HG02884 (cell line): ENCODE data around the gene ADAMTS2.
"Not testable (repeated sequence)": the region's sequence is repeated elsewhere in the genome, so short reads cannot be mapped to it uniquely, and the experiment has no call there.

Experiments
- ATAC-seq: cut with Tn5 transposase; IDR thresholded peaks from one replicate; pipeline ENCODE4 v1.9.1; 2021; ENCODE audit warnings: mild to moderate bottlenecking, moderate library complexity; ENCODE audit not compliant: unreplicated experiment

Gene ADAMTS2

DNA sequence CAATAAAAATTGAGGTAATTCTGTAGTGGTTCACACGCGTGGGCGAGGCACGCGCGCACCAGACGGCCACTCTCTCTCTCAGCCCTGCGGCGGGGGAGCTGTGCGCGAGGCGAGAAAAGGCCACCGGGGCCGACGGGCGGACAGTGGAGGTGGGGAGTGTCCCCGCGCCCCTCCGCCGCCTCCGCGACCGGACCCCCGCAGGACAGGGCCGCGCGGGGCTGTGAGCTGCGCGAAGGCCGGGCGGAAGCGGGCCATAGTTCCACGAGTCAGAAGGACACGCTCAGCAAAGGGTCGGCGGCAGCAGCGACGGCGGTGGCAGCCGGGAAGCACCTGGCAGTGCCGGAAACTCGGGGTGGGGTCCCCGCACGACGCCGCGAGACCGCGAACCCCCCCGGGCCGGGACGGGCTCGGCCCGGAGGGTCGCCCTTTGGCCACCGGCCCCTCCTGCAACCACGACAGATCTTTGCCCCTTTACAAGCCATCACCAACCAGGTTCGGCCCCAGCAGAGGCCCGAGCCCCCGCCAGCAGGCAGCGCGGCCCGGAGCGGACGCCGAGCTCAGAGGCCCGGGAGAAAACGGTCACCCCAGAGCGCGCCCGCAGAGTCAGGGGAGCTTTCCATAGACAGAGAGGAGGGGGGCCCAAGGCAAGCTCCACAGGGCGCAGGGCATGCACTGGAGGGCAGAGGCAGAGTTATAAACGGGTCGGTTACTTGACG lies 224.2 kb downstream of the ADAMTS2 start:
- ATAC-seq, result no peak

DNA sequence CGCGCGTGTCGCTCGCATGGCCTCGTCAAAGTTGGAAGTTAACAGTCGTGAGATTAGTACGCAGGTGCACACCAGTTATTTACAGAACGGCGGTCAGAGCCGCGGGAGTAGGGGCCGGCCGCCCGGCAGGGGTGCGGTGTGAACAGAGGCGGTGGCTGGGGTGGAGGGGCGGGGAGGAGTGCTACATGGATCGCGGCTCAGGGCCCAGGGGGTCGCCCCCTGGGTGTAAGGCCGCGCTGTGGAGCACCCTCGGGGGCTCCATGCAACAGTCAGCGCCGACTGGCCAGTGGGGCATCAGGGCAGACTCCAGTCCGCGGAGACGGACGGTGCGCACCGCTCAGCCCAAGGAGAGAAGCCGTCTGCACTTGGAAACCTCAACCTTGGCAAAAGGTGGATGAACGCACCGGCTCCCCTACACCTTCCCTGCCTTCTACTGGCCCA lies 224.8 kb downstream of the ADAMTS2 start:
- no peak for ATAC-seq

DNA sequence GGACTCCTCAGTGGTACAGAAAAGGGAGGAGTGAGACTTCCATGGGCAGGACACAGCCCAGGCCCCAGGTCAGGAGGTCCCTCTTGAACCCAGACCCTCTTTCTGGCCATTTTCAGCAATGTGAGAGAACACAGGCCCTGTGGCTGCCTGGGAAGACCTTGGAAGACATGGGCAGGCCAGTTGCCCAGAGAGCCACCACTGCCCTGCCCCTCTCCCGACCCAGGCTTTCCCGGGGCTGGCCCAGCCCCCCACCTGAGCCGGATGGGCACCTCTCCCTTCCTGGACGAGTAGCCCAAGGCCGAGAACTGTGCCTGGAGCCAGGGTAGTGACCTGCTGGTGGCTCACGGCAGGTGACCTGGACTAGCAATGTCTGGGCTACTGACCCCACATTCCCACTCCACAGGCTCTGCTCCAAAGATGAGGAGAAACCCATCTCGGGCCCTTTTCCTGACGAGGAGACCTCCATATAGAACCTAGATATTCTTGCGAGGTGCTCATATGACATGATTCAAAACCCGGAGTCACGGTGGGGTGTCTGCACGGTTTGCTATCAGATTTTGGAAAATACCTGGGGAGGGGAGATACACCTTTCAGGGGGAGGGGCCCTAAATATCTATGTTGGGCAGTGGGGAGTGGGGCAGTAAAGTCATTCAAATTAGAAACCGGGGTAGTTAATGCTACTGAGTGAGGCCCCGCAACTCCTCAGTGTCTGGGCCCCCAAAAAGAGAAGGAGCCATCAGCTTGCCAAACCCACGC lies 225.7 kb downstream of the ADAMTS2 start:
- no peak for ATAC-seq

DNA sequence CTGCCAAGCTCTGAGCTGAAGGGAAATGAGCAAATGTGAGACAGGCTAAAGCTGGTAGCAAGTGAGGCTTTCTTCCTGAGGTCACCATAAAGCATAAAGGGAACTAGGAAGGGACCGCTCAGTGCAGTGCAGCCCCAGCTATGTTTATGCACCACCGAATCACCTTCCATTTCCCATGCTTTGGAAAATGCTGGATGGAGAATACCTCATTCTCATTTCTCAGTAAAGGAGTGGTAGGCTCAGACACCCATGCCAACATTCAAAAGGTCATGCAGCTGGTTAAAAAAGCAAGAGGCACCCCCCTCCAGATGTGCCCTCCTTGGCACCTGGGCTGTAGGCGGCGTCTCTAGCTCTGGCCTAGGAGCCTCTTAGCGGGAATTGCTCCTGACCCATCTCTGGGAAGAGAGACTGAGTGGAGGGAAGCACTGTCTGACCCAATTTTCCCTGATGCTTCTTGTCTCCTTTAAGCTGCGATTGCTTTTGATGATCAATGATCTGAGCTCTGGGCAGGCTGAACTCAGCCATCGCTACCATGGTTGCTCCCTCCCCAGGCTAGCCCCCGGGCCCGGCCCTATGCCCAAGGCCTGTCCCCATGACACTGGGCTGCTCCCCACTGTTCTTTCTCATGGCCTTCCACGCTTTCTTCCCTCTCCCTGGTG lies 226.4 kb downstream of the ADAMTS2 start:
- no peak for ATAC-seq

DNA sequence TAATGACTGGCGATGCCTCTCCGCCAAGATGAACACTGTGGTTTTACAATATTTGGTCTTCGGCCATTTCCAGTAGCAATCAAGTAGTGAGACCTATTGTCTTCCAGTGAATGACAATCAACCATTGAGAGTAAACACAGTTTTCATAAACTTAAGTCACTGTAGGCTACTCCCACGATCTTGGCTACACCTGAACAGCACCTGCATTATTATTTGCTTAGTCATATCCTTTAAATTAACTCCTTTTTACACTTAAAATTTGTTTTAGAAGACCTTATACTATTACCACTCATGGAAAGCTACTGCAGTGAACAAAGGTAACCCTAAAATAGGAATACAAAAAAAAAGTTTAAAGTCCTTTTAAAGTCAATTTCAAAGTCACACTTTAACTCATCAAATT lies 226.9 kb downstream of the ADAMTS2 start:
- ATAC-seq, result no peak

DNA sequence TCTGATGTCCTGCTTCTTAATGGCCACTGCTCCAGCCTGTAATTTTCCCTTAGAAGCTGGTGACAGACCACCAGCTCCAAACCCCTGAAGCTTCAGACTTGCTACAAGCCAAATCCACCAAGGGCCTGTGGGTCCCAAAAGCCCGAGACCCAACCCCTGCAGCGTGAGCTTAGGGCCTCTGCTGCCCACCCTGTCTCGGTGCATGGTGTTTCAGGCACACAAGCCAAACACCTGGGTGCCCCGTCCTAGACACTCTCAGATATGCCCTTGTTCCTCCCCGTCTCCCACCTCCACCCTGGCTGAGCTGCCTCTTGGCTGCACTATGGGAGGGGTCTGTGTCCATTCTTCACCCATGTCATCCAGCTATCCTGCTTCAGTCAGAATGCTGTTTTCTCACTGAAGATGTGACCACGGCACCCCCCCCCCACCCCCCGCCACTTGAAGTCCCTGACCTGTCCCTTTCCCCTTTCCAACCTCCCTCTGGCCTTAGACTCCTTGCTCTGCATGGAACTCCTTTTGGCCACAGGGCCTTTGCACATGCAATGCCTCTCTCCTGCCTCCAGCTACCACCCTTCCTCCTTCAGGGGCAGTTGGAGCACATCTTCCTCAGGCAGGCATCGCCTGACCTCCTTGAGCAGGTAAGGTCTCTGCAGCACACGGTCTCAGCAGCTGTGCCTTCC lies 229.3 kb downstream of the ADAMTS2 start:
- ATAC-seq, result no peak

DNA sequence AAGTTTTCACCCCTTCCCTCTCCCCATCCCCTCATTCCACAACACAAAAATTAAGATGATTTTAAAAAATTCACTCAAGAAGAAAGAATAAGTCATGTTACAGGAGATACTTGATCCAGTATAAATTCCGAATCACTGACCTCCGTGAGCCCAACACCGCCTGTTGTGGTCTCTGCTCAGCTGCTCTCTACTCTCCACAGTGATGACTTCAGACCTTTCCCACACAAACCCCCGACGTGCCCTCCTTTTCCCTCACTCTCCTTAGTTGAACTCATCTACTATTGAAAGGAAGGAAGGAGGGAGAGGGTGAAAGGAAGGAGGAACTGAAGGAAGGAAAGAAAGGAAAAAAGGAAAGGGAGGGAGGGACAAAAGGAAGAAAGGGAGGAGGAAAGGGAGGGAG lies 230.0 kb downstream of the ADAMTS2 start:
- no peak for ATAC-seq

DNA sequence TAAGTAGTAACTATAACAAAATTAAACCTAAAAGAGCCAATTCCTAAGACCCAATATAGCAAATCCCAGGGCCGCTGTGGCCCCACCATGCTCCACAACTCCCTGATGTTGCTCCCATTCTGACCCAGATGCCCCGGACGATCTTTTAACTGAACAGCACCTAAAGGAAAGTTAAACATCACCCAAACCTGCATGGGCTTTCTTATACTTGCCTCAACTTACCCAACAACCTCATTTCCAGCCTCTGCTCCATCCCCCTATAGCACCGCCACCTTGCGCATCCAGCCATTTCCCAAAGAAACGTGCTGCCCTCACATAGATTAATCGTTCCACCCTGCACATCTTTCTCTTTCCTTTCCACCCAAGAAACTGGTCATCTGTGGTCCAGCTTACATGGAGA lies 230.5 kb downstream of the ADAMTS2 start:
- no peak for ATAC-seq

DNA sequence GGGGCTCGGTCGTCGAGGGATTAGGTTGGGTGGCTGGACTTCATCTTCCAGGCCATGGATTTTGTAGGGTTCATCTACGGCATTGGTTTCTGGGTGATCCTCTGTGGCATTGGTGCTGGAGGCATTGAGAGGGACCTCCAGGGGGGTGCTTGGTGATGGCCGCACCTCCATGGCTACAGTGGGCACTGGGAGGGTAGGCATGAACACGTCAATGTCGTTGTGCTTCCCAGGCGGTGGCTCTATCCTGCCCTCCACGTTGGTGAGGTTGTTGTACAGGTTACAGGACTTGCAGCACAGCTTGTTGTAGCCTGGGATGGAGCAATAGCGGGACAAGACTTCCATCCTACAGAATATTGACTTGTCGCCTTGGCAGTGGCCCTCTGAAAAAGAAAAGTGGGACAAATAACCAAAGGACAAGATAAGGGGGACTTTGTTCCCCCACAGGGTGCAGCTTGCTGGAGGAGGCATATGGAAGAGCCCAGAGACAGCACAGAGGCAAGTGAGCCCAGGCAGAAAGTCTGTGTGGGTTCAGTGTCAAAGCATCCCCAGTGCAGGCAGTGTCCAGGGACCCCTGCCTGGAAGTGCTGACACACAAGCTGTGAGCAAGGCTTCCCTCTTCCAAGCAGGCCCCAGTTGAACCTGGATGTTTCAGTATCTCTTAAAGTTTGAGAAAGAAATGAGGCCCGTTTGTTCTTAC lies 231.2 kb downstream of the ADAMTS2 start:
- no peak for ATAC-seq

DNA sequence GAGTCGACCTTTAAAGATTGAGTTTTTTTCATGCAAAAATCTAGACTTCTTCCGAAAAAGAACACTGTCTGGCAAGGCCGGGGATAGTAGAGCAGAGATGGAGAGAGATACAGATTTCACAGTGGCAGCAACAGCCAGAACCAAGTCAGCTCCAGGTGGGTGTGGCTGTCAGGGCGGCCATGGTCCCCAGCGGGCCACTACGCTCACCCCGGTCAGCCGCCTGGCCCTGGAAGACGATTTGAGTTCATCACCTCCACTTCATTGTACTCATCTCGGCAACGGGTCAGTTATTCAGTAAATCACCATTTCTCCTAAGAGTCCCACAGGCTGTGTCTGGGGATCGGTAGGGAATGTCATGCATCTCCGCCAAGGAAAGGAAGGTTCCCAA lies 232.1 kb downstream of the ADAMTS2 start:
- ATAC-seq, result no peak

DNA sequence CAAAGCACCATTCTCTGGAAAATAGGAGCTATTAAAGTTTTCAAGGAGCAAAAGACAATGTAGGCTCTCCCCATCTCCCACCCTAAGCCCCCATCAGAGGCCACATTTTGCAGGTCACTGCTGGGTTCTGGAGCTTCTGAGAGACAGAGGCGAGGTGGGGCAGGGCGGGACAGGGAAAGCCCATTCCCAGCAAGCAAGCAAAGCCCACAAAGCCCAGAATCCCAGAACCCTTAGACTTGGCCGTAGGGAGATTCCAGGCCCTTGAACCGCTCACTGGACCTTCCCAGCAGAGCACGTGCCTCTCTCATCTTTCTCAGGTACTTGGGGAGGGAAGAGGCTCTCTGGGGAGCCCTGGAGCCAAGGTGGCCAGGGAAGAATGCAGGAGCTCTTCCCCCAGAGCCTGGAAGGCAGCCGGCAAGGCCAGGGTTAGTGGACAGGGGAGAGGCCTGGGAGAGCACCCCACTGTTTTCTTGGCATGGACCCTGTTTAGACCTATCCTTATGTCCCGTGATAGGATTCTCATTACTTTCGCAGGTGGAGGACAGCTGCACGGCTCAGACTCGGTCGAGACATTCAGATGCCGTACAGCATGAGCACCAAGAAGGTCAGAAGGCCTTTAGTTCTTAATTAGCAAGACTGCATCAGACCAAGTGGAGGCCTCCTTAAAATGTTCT lies 232.7 kb downstream of the ADAMTS2 start:
- ATAC-seq, result no peak

DNA sequence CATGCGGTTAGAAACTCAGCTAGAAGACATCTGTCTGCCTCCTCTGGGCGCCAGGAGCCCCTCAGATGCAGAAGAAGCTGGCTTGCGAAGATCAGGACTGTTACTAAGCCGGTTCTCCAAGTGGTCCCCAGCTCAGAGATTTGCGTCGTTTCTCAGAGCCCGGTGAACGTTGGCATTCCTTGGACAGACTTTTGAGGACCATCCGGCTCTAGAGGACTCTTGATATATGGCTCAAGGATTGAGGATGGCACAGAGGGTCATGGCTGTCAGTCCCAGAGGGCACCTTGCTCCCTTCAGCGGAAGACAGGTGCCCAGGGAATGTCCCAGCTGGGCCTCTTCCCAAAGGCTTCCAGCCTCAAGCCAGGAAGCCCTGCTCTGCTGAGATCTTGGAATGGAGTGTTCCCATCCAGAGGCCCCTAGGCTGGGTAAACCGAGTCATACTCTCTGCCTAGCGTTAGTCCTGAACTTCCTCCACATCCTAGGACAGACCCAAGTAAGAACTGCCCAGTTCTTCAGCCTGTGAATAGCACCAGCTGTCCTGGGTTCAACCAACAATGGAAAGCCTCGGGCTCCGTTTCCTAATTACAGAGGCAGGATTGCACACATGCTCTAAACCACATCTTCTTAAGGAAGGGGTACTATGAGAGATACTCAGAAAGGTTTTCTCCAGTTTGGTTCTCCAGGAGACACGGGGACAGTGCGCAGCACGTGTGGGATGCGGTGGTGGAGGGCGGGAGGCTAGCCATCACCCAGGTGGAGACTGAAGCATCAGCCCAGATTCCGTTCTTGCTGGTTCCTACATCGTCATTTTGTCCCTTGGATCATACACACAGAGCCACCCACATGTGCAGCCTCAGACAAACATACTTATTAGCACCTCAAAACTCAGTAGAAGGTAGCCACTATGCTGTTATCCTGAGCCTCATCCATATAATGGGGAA lies 233.7 kb downstream of the ADAMTS2 start:
- ATAC-seq, result no peak

DNA sequence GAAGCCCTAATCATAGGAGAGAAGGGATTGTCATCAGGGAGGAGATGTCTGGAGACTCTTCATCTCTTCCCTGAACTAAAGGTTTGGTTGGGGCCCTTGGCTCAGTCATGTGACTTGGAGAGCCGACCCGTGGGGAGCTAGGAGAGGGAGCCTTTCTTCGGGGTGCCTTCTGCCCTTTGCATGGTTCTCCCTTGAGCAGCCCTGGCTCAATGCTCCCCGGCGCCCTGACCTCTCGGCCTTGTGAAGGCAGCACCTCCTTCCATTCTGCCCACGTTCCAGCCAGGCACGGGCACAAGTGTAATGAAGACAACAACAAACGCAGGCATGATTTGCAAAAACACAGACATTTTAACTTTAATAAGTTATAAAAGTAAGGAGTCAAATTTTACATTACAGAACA lies 234.7 kb downstream of the ADAMTS2 start:
- ATAC-seq, result no peak

DNA sequence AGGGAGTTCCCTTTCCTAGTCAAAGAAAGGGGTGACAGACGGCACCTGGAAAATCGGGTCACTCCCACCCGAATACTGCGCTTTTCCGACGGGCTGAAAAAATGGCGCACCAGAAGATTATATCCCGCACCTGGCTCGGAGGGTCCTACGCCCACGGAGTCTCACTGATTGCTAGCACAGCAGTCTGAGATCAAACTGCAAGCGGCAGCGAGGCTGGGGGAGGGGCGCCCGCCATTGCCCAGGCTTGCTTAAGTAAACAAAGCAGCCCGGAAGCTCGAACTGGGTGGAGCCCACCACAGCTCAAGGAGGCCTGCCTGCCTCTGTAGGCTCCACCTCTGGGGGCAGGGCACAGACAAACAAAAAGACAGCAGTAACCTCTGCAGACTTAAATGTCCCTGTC lies 244.0 kb downstream of the ADAMTS2 start:
- not testable (repeated sequence) for ATAC-seq

DNA sequence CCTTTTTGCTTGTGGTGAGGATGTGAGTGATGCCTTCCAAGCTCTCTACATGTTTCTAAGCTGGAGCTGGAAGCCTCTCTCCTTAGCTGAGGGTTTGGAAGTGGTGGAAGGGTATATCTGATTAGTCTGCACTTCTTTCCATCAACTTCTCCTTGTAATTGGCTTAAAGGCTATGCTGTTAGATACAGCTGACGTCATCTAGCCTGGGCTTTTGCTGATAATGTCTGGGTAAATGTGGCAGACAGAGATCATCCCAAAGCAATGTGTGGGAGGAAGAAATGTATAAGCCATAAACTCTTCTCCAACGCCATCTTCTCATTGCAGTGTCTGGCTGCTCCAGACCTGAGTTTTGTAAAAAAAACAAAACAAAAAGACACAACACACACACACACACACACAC lies 255.8 kb downstream of the ADAMTS2 start:
- ATAC-seq, result no peak

DNA sequence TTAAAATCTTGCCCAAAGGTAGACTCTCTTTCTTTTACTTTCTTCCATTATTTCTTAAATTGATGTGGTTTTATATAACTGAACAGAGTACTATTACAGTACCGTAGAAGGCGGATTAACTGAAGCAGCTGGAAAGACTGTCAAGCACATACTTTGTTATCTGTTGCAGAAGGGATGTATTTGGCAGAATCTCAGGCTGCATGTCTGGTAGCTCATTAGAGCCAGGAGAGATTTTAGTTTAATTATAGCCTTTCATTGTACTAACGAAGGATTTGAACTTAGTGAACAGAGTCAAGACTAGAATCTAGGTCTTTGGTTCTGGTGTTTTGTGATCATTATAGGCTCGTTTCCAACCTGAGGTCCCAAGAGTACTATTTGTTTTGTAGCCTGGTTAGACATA lies 264.5 kb downstream of the ADAMTS2 start:
- no peak for ATAC-seq

DNA sequence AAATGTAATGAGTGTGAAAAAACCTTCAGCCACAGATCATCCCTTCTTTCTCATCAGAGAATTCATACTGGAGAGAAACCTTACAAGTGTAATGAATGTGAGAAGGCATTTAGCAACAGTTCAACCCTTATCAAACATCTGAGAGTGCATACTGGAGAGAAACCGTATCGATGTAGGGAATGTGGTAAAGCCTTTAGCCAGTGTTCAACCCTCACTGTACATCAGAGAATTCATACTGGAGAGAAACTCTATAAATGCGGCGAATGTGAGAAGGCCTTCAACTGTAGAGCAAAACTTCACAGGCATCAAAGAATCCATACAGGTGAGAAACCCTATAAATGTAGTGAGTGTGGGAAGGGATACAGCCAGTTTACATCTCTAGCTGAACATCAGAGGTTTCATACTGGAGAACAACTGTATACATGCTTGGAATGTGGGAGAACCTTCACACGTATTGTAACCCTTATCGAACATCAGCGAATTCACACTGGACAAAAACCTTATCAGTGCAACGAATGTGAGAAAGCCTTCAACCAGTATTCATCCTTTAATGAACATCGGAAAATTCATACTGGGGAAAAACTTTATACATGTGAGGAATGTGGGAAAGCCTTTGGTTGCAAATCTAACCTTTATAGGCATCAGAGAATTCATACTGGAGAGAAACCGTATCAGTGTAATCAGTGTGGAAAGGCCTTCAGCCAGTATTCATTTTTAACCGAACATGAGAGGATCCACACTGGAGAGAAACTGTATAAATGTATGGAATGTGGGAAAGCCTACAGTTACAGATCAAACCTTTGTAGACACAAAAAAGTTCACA lies 265.9 kb downstream of the ADAMTS2 start:
- no peak for ATAC-seq

DNA sequence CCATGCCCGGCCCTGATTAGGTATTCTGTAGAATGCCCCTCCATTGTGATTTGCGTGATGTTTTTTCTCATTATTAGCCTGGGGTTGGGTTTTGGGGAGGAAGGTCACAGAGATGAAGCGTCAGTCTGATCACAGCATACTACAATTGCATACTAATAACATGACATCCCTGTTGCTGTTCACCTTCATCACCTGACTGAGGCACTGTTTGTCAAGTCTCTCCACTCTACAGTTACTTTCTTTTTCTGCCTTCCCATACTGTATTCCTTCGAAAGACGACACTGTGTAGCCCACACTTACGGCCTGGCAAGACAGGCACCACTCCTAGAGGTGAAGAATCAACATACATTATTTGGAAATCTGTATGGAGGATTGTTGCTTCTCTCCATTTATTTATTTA lies 279.6 kb downstream of the ADAMTS2 start:
- no peak for ATAC-seq
